CD4-positive, alpha-beta memory T cell (primary cell): ENCODE data around the gene MTUS2. TPM values are rescaled to one million over a fixed set of nuclear protein-coding genes. Genes with fewer than 3 reads are reported as not detected.
A peak's percentile ranks its signal among the peaks of the same experiment; 100 is the strongest.

ENCODE experiments used
- CTCF ChIA-PET: fragments of 350-600 bp; sonication (Branson Sonifier 250); formaldehyde crosslinking; loops from one replicate; lab custom pipeline; 2021; ENCODE audit warnings: inconsistent platforms; ENCODE audit not compliant: partially characterized antibody; lab: Charles Lee
- POLR2A ChIA-PET: fragments of 350-600 bp; sonication (Branson Sonifier 250); formaldehyde crosslinking; loops from one replicate; lab custom pipeline; 2021; ENCODE audit not compliant: partially characterized antibody; lab: Charles Lee
- DNase-seq, 5 donors: peaks; one replicate each; pipeline versions ENCODE4 v3.0.0 to v3.0.0-alpha.2; 2020 to 2022; ENCODE audit warnings: mixed read lengths in 1 of 5
- H3K27ac ChIP-seq: one replicate; pipeline ENCODE4 v1.7.0; 2013; ENCODE audit warnings: low read depth, low read length
- H3K27me3 ChIP-seq: 2 replicates; pipeline ENCODE4 v1.7.0; 2013; ENCODE audit warnings: mild to moderate bottlenecking, low read length, moderate library complexity; ENCODE audit not compliant: insufficient read depth
- H3K36me3 ChIP-seq: 2 replicates; pipeline ENCODE4 v1.7.0; 2013; ENCODE audit warnings: mild to moderate bottlenecking, low read length, moderate library complexity; ENCODE audit not compliant: insufficient read depth
- H3K4me1 ChIP-seq: 2 replicates; pipeline ENCODE4 v1.7.0; 2013; ENCODE audit warnings: mild to moderate bottlenecking, low read length, moderate library complexity; ENCODE audit not compliant: insufficient read depth
- H3K4me3 ChIP-seq, 2 donors: one replicate each; pipeline ENCODE4 v1.7.0; 2013; ENCODE audit warnings: low read length in 2 of 2, mild to moderate bottlenecking in 1 of 2
- H3K9me3 ChIP-seq, 2 donors: one replicate each; pipeline ENCODE4 v1.7.0; 2013; ENCODE audit warnings: low read length in 2 of 2, control low read depth in 1 of 2; ENCODE audit not compliant: control insufficient read depth in 1 of 2
- H3K27ac Mint-ChIP-seq, 7 donors: one replicate each; pipeline ENCODE4 v1.8.0; 2020 to 2021; ENCODE audit warnings: mixed read lengths in 7 of 7, mild to moderate bottlenecking in 6 of 7, inconsistent platforms in 3 of 7, moderate library complexity in 3 of 7
- H3K27me3 Mint-ChIP-seq, 2 donors: one replicate each; pipeline ENCODE4 v1.8.0; 2020 to 2021; ENCODE audit warnings: mixed read lengths in 2 of 2
- H3K36me3 Mint-ChIP-seq, 2 donors: one replicate each; pipeline ENCODE4 v1.8.0; 2020 to 2021; ENCODE audit warnings: mixed read lengths in 2 of 2, inconsistent platforms in 1 of 2, mild to moderate bottlenecking in 1 of 2
- H3K4me1 Mint-ChIP-seq, 4 donors: one replicate each; pipeline ENCODE4 v1.8.0; 2020 to 2021; ENCODE audit warnings: mixed read lengths in 4 of 4, mild to moderate bottlenecking in 1 of 4
- H3K4me3 Mint-ChIP-seq, 8 donors: one replicate each; pipeline ENCODE4 v1.8.0; 2020 to 2021; ENCODE audit warnings: mixed read lengths in 8 of 8, mild to moderate bottlenecking in 7 of 8, moderate library complexity in 6 of 8, inconsistent platforms in 3 of 8
- H3K9me3 Mint-ChIP-seq, 8 donors: one replicate each; pipeline ENCODE4 v1.8.0; 2020 to 2021; ENCODE audit warnings: mixed read lengths in 8 of 8, mild to moderate bottlenecking in 5 of 8, inconsistent platforms in 3 of 8, moderate library complexity in 1 of 8
- intact Hi-C: fragments of 100-400 bp; cut with micrococcal nuclease; formaldehyde crosslinking; loops from one replicate; pipeline ENCODE4 v1.15.1; 2023
- polyA plus RNA-seq, 2 donors: library from polyadenylated mRNA; unstranded; fragments of 300-500 nt; fragmentation: Illumina TruSeq; gene quantifications; one replicate each; pipeline ENCODE4 v1.2.3, GENCODE V29; 2021
- total RNA-seq, 2 experiments: library from RNA; stranded (reverse); gene quantifications; one replicate each; pipeline ENCODE4 v1.2.3, GENCODE V29; 2021

Gene MTUS2
- total and polyA plus RNA-seq, 4 experiments from 2014 or later: 0.12 to 1.1 (median 0.60) TPM

- no peak for DNase-seq
- intact Hi-C loops: no loop called here
- H3K36me3 ChIP-seq: peaks cover 41% of the 10 kb centered on the region
- no peaks in the 10 kb centered on the region for H3K27me3 ChIP-seq
- ChIA-PET POLR2A (no interaction called here), CTCF (interaction anchor here (1.2 to 5.4 kb wide), 2 partner anchors 11 to 20 kb away, joined by 3 to 38 read pairs; no protein-coding TSS in a partner anchor)
- Mint-ChIP-seq H3K27me3 (no peaks in the 10 kb centered on the region), H3K27ac (peak overlapping the region in 3 of 7 donors; percentile 1 to 59 (median 3)), H3K36me3 (peaks cover 51 to 84% of the 10 kb centered on the region in 2 donors), H3K4me1 (no peaks in the 10 kb centered on the region), H3K9me3 (no peaks in the 10 kb centered on the region), H3K4me3 (no peak overlapping the region)
- H3K9me3 ChIP-seq: no peaks in the 10 kb centered on the region
- H3K27ac ChIP-seq: no peak overlapping the region
- H3K4me3 ChIP-seq: no peak overlapping the region
- H3K4me1 ChIP-seq: no peaks in the 10 kb centered on the region
Observed at GRCh38 chr13:29519921-29520320, 699.8 kb downstream of the MTUS2 start.

GRCh38 chr13:29520671-29521070, 700.5 kb downstream of the MTUS2 start:
- intact Hi-C loops: no loop called here
- Mint-ChIP-seq H3K27ac (no peak overlapping the region), H3K27me3 (no peaks in the 10 kb centered on the region), H3K9me3 (no peaks in the 10 kb centered on the region), H3K36me3 (peaks cover 50 to 86% of the 10 kb centered on the region in 2 donors), H3K4me1 (no peaks in the 10 kb centered on the region), H3K4me3 (no peak overlapping the region)
- H3K27me3 ChIP-seq: no peaks in the 10 kb centered on the region
- no peak overlapping the region for H3K27ac ChIP-seq
- ChIA-PET POLR2A (interaction anchor here (0.6 kb wide), 1 partner anchor 715 kb away, joined by 3 read pairs; no protein-coding TSS in a partner anchor), CTCF (interaction anchor here (5.4 kb wide), 1 partner anchor 12 kb away, joined by 38 read pairs; no protein-coding TSS in a partner anchor)
- no peak overlapping the region for H3K4me3 ChIP-seq
- no peaks in the 10 kb centered on the region for H3K4me1 ChIP-seq
- H3K36me3 ChIP-seq: peaks cover 34% of the 10 kb centered on the region
- no peaks in the 10 kb centered on the region for H3K9me3 ChIP-seq
- DNase-seq: no peak

GRCh38 chr13:29521336-29521735, 701.2 kb downstream of the MTUS2 start:
- Histone ChIP-seq H3K4me1 (no peaks in the 10 kb centered on the region), H3K9me3 (no peaks in the 10 kb centered on the region), H3K27me3 (no peaks in the 10 kb centered on the region), H3K4me3 (no peak overlapping the region), H3K27ac (no peak overlapping the region), H3K36me3 (peaks cover 30% of the 10 kb centered on the region)
- Mint-ChIP-seq H3K27ac (no peak overlapping the region), H3K4me1 (no peaks in the 10 kb centered on the region), H3K4me3 (no peak overlapping the region), H3K9me3 (no peaks in the 10 kb centered on the region), H3K27me3 (no peaks in the 10 kb centered on the region), H3K36me3 (peaks cover 45 to 80% of the 10 kb centered on the region in 2 donors)
- ChIA-PET CTCF (interaction anchor here (5.4 kb wide), 1 partner anchor 13 kb away, joined by 38 read pairs; no protein-coding TSS in a partner anchor), POLR2A (interaction anchor here (0.6 kb wide), 2 partner anchors 17 to 715 kb away, joined by 3 to 4 read pairs; no protein-coding TSS in a partner anchor)
- intact Hi-C loops: no loop called here
- no peak for DNase-seq

- H3K27me3 ChIP-seq: no peaks in the 10 kb centered on the region
- H3K4me3 ChIP-seq: no peak overlapping the region
- Mint-ChIP-seq H3K9me3 (no peaks in the 10 kb centered on the region), H3K4me1 (no peaks in the 10 kb centered on the region), H3K4me3 (no peak overlapping the region), H3K36me3 (peaks cover 48 to 81% of the 10 kb centered on the region in 2 donors), H3K27me3 (no peaks in the 10 kb centered on the region), H3K27ac (no peak overlapping the region)
- ChIA-PET POLR2A (no interaction called here), CTCF (interaction anchor here (0.9 kb wide), 1 partner anchor 54 kb away, joined by 3 read pairs; no protein-coding TSS in a partner anchor)
- no peak overlapping the region for H3K27ac ChIP-seq
- no peak for DNase-seq
- peaks cover 25% of the 10 kb centered on the region for H3K36me3 ChIP-seq
- H3K4me1 ChIP-seq: no peaks in the 10 kb centered on the region
- H3K9me3 ChIP-seq: no peaks in the 10 kb centered on the region
- intact Hi-C loops: no loop called here
Observed at GRCh38 chr13:29522044-29522685, 702.0 kb downstream of the MTUS2 start.

- DNase-seq: no peak
- intact Hi-C loops: no loop called here
Observed at GRCh38 chr13:29523199-29523961, 703.2 kb downstream of the MTUS2 start.

GRCh38 chr13:29524176-29524575, 704.0 kb downstream of the MTUS2 start:
- ChIA-PET POLR2A (no interaction called here), CTCF (no interaction called here)
- H3K9me3 Mint-ChIP-seq: no peaks in the 10 kb centered on the region
- no peak overlapping the region for H3K4me3 Mint-ChIP-seq
- no peaks in the 10 kb centered on the region for H3K4me1 Mint-ChIP-seq
- H3K27me3 ChIP-seq: no peaks in the 10 kb centered on the region
- DNase-seq: no peak
- peaks cover 22% of the 10 kb centered on the region for H3K36me3 ChIP-seq
- H3K4me3 ChIP-seq: no peak overlapping the region
- H3K9me3 ChIP-seq: no peaks in the 10 kb centered on the region
- H3K36me3 Mint-ChIP-seq: peaks cover 48 to 77% of the 10 kb centered on the region in 2 donors
- H3K27ac ChIP-seq: no peak overlapping the region
- no peaks in the 10 kb centered on the region for H3K4me1 ChIP-seq
- H3K27ac Mint-ChIP-seq: no peak overlapping the region
- intact Hi-C loops: no loop called here
- no peaks in the 10 kb centered on the region for H3K27me3 Mint-ChIP-seq

More at GRCh38 chr13:29523199-29523961, 703.2 kb downstream of the MTUS2 start:
- peaks cover 45 to 78% of the 10 kb centered on the region in 2 donors for H3K36me3 Mint-ChIP-seq
- CTCF ChIA-PET: interaction anchor here (0.9 kb wide), 1 partner anchor 55 kb away, joined by 3 read pairs; no protein-coding TSS in a partner anchor
- H3K9me3 Mint-ChIP-seq: no peaks in the 10 kb centered on the region
- Histone ChIP-seq H3K4me1 (no peaks in the 10 kb centered on the region), H3K9me3 (no peaks in the 10 kb centered on the region), H3K4me3 (no peak overlapping the region), H3K27ac (no peak overlapping the region), H3K36me3 (peaks cover 21% of the 10 kb centered on the region), H3K27me3 (no peaks in the 10 kb centered on the region)
- H3K4me3 Mint-ChIP-seq: no peak overlapping the region
- H3K27ac Mint-ChIP-seq: peak overlapping the region in 1 of 7 donors; percentile 35
- no peaks in the 10 kb centered on the region for H3K27me3 Mint-ChIP-seq
- H3K4me1 Mint-ChIP-seq: no peaks in the 10 kb centered on the region
- POLR2A ChIA-PET: no interaction called here

GRCh38 chr13:29524641-29525040, 704.5 kb downstream of the MTUS2 start:
- Histone ChIP-seq H3K9me3 (no peaks in the 10 kb centered on the region), H3K4me3 (no peak overlapping the region), H3K36me3 (peaks cover 27% of the 10 kb centered on the region), H3K27me3 (no peaks in the 10 kb centered on the region), H3K4me1 (no peaks in the 10 kb centered on the region), H3K27ac (no peak overlapping the region)
- Mint-ChIP-seq H3K36me3 (peaks cover 53 to 80% of the 10 kb centered on the region in 2 donors), H3K27me3 (no peaks in the 10 kb centered on the region), H3K4me3 (no peak overlapping the region), H3K9me3 (no peaks in the 10 kb centered on the region), H3K4me1 (peaks cover 0 to 1% (median 0%) of the 10 kb centered on the region in 4 donors), H3K27ac (peak overlapping the region in 1 of 7 donors; percentile 6)
- DNase-seq: no peak
- intact Hi-C loops: no loop called here
- ChIA-PET CTCF (no interaction called here), POLR2A (no interaction called here)
